ENCODE results near the gene GNAS. TPM values are rescaled to one million over a fixed set of nuclear protein-coding genes. Genes with fewer than 3 reads are reported as not detected.

The GNAS gene
- total and polyA plus RNA-seq, 10 of the 15 experiments (the other 5 are each of a cell fraction or from before 2014, with no cell fraction given), result 209 to 950 (median 394) TPM

- ChIA-PET SMC1A (ENCODE audit: uncharacterized antibody, unreplicated experiment) (no interaction called here), POLR2A (interaction anchor here (0.6 kb wide), 1 partner anchor 61 kb away, joined by 5 read pairs; no protein-coding TSS in a partner anchor), CTCF (no interaction called here), RAD21 (ENCODE audit: unreplicated experiment) (no interaction called here)
- H2AFZ ChIP-seq (ENCODE audit: control insufficient read depth, low read depth, low read length), result no peak overlapping the region
- no TSS peak for BruUV-seq (replicated peaks)
- intact Hi-C loops (cut with micrococcal nuclease; ENCODE audit: unreplicated experiment) (no loop called here), in situ Hi-C loops (cut with MboI) (no loop called here)
- FAIRE-seq (no peak), DNase-seq (ENCODE audit: low read depth, low spot score) (no peak), ATAC-seq (no peak)
- H3K4me2 ChIP-seq (ENCODE audit: control insufficient read depth, insufficient read depth), result no peak overlapping the region
- no peak overlapping the region for H3K4me3 ChIP-seq
- no peak overlapping the region for H3K9ac ChIP-seq (ENCODE audit: control insufficient read depth, insufficient read depth, low read length)
- H3K4me1 ChIP-seq (ENCODE audit: control insufficient read depth, insufficient read depth, low read length), result no peaks in the 10 kb centered on the region
- H3K27ac ChIP-seq (ENCODE audit: control insufficient read depth, insufficient read depth), result no peak overlapping the region
- H4K20me1 ChIP-seq (ENCODE audit: control insufficient read depth, insufficient read depth), result no peaks in the 10 kb centered on the region; the same call in 1 of the 2 replicates
- no peaks in the 10 kb centered on the region for H3K9me3 ChIP-seq (replicated peaks; ENCODE audit: control insufficient read depth, insufficient read depth, low read length)
- 73% methylated on average over 6 of the region's 6 CpGs for WGBS (ENCODE audit: insufficient coverage, insufficient replicate concordance, low lambda C conversion rate, missing lambda C conversion rate)
- no peaks in the 10 kb centered on the region for H3K27me3 ChIP-seq (replicated peaks in 1 of 2; ENCODE audit: control insufficient read depth in 2 of 2, insufficient read depth in 2 of 2, low read length in 1 of 2)
- no peaks in the 10 kb centered on the region for H3K79me2 ChIP-seq (ENCODE audit: control insufficient read depth, insufficient read depth, low read length)
- TF ChIP-seq HDAC6 (IDR thresholded peaks at IDR 0.05; ENCODE audit: unreplicated experiment), result no peak
- no peak for TF ChIP-seq PKNOX1 (IDR thresholded peaks at IDR 0.05)
- TF ChIP-seq ELK1 (IDR thresholded peaks at IDR 0.05; ENCODE audit: low read depth, low read length), result no peak
- TF ChIP-seq POLR2AphosphoS2 (IDR thresholded peaks at IDR 0.05; ENCODE audit: low read depth, low read length), result no peak
- no peak for TF ChIP-seq WRNIP1 (IDR thresholded peaks at IDR 0.05; ENCODE audit: borderline replicate concordance, low read depth, low read length)
- no peak for TF ChIP-seq ATF3 (IDR thresholded peaks at IDR 0.05; ENCODE audit: borderline replicate concordance, extremely low read depth, low read depth, low read length)
- no peak for TF ChIP-seq IRF4 (IDR thresholded peaks at IDR 0.05; ENCODE audit: low read depth, low read length)
- TF ChIP-seq NFYA (IDR thresholded peaks at IDR 0.05; ENCODE audit: borderline replicate concordance, low read depth, low read length), result no peak
- no peak for TF ChIP-seq KAT2A (conservative IDR thresholded peaks at IDR 0.05; ENCODE audit: control insufficient read depth, low read depth, low read length)
- no peak for TF ChIP-seq MXI1 (IDR thresholded peaks at IDR 0.05; ENCODE audit: low read depth, low read length)
- TF ChIP-seq REST (IDR thresholded peaks at IDR 0.05; ENCODE audit: low read depth, low read length), result no peak
- no peak for TF ChIP-seq ZNF274 (IDR thresholded peaks at IDR 0.05; ENCODE audit: insufficient read depth, insufficient read length)
- TF ChIP-seq EZH2 (IDR thresholded peaks at IDR 0.05; ENCODE audit: borderline replicate concordance, control insufficient read depth, low read depth, low read length), result no peak
- H3K36me3 ChIP-seq (ENCODE audit: control insufficient read depth in 2 of 2, insufficient read depth in 2 of 2, low read length in 1 of 2), result no peaks in the 10 kb centered on the region
These were observed 69.0 kb downstream of the GNAS start for GRCh38 chr20:58921564-58921963.
